NCI-H128 (cell line): Measurements from ENCODE around the gene PAPPA.

Source experiments
- DNase-seq: peaks from one replicate; lab custom pipeline; 2025; ENCODE audit not compliant: unreplicated experiment; lab: John Stamatoyannopoulos, UW

PAPPA gene

GRCh38 chr9:116181853-116182610 is 28.4 kb downstream of the PAPPA start:
- DNase-seq: no peak

GRCh38 chr9:116182876-116183275 is 29.3 kb downstream of the PAPPA start:
- DNase-seq: no peak

GRCh38 chr9:116187570-116188170 is 34.1 kb downstream of the PAPPA start:
- DNase-seq: no peak

GRCh38 chr9:116189683-116190082 is 36.1 kb downstream of the PAPPA start:
- no peak for DNase-seq

GRCh38 chr9:116190637-116191396 is 37.2 kb downstream of the PAPPA start:
- no peak for DNase-seq

- DNase-seq: no peak
Observed at GRCh38 chr9:116191576-116192415, 38.2 kb downstream of the PAPPA start.

GRCh38 chr9:116193636-116194035 is 40.0 kb downstream of the PAPPA start:
- DNase-seq: no peak

- no peak for DNase-seq
Observed at GRCh38 chr9:116196806-116197205, 43.2 kb downstream of the PAPPA start.

GRCh38 chr9:116198344-116198743 is 44.8 kb downstream of the PAPPA start:
- no peak for DNase-seq

- DNase-seq: no peak
Observed at GRCh38 chr9:116202219-116202912, 48.8 kb downstream of the PAPPA start.

GRCh38 chr9:116204252-116204882 is 50.8 kb downstream of the PAPPA start:
- no peak for DNase-seq

GRCh38 chr9:116207371-116208111 is 54.0 kb downstream of the PAPPA start:
- DNase-seq: no peak

GRCh38 chr9:116208417-116209232 is 55.0 kb downstream of the PAPPA start:
- DNase-seq: no peak

GRCh38 chr9:116209414-116210116 is 56.0 kb downstream of the PAPPA start:
- DNase-seq: no peak

GRCh38 chr9:116212986-116213692 is 59.5 kb downstream of the PAPPA start:
- no peak for DNase-seq

- DNase-seq: no peak
Observed at GRCh38 chr9:116213693-116214047, 60.1 kb downstream of the PAPPA start.

GRCh38 chr9:116218399-116218798 is 64.8 kb downstream of the PAPPA start:
- DNase-seq: no peak
